NCI-H82 (cell line): ENCODE measurements around the gene WDR26.
A peak's percentile ranks its signal among the peaks of the same experiment; 100 is the strongest.
"Not testable (repeated sequence)": the region's sequence is repeated elsewhere in the genome, so short reads cannot be mapped to it uniquely, and the experiment has no call there.

ENCODE experiments used
- DNase-seq: peaks from one replicate; lab custom pipeline; 2025; lab: John Stamatoyannopoulos, UW

WDR26 gene

DNA sequence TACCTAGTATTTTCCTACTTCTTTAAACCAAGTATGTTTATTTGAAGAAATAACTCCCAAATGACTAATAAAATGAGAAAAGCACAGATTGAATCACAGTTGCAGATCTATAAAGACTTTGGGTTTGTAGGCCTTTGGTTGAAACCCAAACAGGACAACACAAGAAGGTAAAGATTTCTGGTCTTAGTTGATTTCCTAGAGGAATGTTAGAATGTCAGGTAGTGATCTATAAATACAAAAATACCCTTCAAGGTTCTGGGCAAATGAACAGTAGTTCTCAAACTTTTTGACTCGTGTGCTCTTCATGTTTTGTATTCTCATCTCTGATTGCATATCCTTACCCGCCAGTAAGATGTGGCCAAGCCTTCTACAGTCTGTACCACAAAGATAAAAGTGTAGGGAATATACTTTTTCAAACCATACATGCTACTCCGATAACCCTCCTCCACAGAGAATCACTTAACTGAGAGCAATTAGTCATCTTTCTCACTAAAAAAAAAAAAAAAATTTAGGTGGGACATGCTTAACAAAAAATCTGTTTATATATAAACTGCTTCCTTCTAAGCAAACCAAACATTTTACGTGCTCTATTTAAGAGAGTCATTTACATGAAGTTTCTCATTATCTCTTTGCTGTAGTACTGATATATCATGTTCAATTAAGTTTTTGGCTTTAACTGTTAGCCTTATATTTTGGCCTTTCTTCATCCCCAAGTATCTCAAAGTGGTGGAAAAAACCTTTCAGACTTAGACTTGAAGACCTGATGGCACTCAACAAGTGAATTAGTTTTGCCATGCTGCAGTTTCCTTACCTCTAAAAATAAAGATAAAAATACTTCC lies 42.0 kb downstream of the WDR26 start:
- no peak for DNase-seq

DNA sequence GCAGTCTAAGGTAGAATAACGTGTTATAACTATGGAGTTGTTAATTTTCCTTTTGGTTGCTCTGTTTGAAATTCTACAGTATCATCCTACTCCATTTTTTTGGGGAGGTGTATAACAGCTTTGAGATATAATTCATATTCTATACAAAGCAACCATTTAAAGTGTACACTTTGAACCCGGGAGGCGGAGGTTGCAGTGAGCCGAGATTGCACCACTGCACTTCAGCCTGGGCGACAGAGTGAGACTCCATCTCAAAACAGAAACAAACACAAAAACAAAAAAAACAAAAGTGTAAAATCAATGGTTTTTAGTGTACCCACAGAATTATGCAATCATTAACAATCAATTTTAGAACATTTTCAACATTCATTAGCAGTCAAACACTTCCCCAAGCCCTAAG lies 44.1 kb downstream of the WDR26 start:
- no peak for DNase-seq

DNA sequence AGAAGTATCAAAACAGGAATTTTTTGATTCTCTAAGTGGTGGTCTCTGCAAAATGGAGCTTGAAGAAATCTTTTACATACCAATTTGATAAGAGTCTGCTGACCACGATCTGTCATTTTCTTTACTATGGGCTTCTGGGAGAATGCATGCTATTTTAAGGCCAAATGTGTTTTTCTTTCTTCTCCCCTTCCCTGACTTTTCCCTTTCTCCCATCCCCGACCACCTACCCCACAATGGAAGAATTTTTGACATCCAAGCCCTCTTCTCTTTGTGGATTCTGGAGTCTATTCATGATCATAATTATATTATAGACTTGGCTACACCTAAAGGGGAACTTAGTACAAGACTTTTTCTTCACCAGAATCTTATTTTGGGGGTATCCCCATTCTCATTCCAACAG lies 46.7 kb downstream of the WDR26 start:
- no peak for DNase-seq

DNA sequence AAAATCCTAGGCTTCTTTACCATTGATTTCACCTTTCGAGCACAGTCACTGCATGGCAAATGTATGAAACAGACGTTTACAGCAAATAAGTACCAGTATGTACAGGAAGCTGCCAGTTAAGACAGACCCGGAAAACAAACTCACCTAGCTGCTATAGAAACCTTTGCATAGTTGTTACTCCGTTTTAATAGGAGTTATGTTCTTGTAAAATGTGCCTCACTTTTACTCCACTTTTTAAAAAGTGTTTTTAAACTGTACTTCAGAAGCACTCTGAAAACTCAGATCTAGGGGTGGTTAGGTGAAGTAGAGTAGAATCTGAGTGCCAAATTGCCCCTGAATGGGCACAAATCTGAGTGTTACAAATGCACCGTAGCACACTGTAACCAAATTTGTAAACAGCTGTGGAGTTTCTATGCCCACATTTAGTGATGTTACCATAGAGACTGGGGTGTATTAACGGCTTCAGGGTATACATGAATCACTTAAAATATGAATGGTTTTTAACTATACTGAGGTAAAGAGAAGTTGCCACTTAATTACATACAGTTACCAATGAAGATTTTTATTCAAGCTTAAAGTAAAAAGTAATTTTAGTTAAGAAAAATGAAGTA lies 47.2 kb downstream of the WDR26 start:
- DNase-seq = no peak

- DNase-seq = no peak
These were observed 51.4 kb downstream of the WDR26 start for GRCh38 chr1:224383218-224383617.

GRCh38 chr1:224381880-224382548 lies 52.6 kb downstream of the WDR26 start:
- no peak for DNase-seq

DNA sequence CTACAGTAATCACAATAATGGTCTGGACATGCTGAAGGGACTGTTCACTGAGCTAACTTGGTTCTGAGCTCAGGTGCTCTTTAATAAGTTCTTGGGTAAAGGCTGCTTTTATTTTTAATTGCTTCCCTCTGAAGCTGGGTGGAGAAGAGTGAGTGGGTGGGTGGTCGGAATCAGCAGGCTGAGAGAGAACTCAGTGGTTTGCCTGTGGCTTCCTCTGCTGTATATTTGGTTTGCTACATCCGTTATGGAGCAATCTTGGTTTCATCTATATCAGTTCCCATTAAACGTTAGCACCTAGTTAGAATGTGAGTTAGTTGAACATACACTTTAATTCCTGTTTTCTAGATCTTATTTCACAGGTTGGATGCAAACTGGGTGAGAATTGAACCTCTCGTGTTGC lies 54.6 kb downstream of the WDR26 start:
- no peak for DNase-seq

DNA sequence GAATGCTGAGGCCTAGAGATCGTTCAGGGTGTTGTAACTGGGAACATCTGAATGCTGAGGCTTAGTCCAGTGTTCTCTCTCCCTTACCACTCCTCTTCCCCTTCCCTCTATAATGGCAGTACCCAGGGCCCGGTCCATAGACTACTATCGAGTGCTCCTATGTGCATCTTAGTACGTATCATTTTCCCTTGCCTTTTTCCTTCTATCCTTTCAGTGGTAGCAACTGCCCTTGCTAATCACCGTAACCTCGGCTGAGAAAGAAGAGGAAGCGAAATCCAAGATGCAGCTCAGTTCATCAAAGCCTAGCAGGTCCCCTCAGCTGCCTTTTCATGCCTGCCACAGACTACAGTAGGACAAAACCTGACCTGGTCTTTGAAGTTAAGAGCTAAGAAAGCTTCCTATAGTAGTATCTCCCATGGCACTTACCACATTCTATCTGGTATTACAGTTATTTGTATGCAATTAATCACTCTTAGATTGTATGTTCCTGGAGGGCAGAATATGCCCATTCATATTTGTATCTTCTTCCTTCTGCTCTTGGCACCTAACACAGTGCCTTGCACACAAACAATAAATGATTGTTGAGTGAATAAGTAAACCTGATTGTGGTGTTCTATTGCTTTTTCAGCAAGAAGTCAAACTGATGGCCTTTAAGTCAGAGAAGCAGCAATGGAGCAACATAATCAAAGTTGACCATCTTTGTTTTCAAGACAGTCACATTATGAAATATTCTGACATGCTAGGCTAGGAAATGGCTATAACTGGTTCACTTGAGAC lies 55.6 kb downstream of the WDR26 start:
- no peak for DNase-seq

- DNase-seq = no peak
These were observed 57.0 kb downstream of the WDR26 start for GRCh38 chr1:224377676-224378006.

- no peak for DNase-seq
These were observed 59.5 kb downstream of the WDR26 start for GRCh38 chr1:224375059-224375458.

- DNase-seq = no peak
These were observed 61.5 kb downstream of the WDR26 start for GRCh38 chr1:224373008-224373590.

DNA sequence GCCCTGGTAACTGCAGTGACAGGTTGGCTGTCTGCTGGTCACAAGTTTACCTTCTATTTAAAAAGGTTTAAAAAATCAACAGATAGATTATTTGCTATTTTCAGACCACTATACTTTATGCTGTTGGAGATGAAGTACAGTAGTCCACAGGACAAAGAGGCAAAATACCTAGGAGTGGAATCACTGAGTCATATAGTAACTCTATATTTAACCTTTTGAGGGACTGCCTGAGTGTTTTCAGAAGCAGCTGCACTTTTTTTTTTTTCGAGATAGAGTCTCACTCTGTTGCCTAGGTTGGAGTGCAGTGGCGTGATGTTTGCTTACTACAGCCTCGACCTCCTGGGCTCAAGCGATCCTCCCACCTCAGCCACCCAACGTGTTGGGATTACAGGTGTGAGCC lies 66.2 kb downstream of the WDR26 start:
- DNase-seq = no peak

- DNase-seq = no peak
These were observed 75.4 kb downstream of the WDR26 start for GRCh38 chr1:224359207-224359606.

- peak; percentile 59 for DNase-seq
These were observed 76.4 kb downstream of the WDR26 start for GRCh38 chr1:224358237-224358636.

- peak; percentile 62 for DNase-seq
These were observed 76.9 kb downstream of the WDR26 start for GRCh38 chr1:224357626-224358124.

- DNase-seq = peak; percentile 100
These were observed 77.6 kb downstream of the WDR26 start, which contains the start of gene CNIH4 for GRCh38 chr1:224356685-224357625. Gene CNIH4, plus strand, starts transcription at chr1:224356879. Its CDS starts 46 bp downstream, at chr1:224356925.

DNA sequence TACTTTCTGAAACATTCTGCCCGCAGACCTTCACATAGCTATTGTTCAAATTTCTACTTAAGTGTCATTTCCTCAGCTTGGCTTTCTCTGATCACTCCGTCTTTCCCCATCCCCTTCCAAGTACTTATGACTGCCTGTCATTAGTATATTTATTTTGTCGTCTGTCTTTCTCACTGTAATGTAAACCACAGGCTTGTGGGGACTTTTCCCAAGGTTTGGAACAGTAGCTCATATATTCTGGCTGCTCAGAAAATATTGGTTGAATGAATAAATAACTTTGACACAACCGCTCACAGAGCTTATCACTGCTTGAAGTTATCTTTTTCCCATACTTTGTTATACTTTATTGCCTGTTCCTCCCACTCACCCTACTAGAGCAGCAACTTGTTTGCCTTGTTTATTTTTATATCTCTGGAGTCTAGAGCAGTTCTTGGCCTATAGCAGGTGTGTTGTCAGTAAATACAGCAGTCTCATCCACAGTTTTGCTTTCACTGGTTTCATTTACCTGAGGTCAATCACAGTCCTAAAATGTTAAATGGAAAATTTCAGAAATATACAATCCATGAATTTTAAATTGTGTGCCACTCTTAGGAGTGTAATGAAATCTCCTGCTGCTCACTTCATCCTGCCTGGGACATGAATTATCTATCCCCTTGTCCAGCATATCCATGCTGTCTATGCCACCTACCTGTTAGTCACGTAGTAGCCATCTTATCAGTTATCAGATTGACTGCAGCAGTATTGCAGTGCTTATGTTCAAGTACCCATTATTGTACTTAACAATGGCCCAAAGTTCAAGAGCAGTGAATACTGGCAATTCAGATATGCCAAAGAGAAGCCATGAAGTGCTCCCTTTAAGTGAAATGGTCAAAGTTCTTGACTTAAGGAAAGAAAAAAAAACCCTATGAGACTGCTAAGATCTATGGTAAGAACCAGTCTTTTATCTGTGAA lies 80.3 kb downstream of the WDR26 start:
- DNase-seq = no peak

- not testable (repeated sequence) for DNase-seq
These were observed 82.0 kb downstream of the WDR26 start for GRCh38 chr1:224352436-224353085.

GRCh38 chr1:224349716-224350115 lies 84.9 kb downstream of the WDR26 start:
- DNase-seq = not testable (repeated sequence)
